H4 (cell line): ENCODE measurements around the gene GPHN. TPM values are rescaled to one million over a fixed set of nuclear protein-coding genes. Genes with fewer than 3 reads are reported as not detected.

Source experiments
- DNase-seq: peaks from one replicate; pipeline ENCODE4 v3.0.0-alpha.2; 2015; ENCODE audit warnings: low spot score
- total RNA-seq: library from RNA; depleted of rRNA; stranded (reverse); fragments of >200 nt; shearing (Covaris generic); gene quantifications from 2 replicates; pipeline ENCODE4 v1.2.3, GENCODE V29; 2014

The GPHN gene
- total RNA-seq, 1 experiment from 2014 or later = 11.6 TPM

DNA sequence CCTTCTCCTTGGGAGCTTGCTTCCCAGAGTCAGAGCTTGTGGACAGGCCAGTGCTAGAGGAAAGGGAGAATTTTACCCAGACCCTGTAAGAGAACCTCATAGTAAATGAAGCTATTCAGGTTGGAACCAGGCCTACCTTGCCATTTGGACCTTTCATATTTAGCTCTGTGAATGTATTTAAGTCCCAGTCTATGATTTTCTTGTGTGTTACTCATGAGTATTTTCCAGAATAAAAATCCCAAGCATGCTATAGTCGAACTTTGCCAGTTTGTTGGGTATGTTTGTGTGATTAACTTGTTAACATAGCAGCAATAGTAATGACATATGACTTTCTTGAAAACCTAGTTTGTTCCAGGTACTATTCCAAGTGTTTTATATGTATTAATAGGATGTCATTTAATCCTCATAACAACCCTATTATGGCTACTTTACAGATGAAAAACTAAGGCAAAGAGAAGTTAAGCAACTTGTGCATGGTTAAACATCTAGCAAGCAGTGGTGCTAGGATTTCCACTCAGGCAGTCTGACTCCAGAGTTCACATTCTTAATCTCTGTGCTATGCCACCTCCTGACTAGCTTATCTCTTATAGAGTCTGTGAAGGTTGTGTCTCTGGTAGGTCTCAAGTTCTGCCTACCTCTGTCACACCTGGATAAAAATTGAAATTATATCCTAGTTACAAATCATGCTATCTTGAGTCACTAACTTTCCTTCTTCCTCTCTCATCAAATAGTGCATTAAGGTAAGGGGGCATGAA, 633.4 kb downstream of the GPHN start:
- no peak for DNase-seq

DNA sequence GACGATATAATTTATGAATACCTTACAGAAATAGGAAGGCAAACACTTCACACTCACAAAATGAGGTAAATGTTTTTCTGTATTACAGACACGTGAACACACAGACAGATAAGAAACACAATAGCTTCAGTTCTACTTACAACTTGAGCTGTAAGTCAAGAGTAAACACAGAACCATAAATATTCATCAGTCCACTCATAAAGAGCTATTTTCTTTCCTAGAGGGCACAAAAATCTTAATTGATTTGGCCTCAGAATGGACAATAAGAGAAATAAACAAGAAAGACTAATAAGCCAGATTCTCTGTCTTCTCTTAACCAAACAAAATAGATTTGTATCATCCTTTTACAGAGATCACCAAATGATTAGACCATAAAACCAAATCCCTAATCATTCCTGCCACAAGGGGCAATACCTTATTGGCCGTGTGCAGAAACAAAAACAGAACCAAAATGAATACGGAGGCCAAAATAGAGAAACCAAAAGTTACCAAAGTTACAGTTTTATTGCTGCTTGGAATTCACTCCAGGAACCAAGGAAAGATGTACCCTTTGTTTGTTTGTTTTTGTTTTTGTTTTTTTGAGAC, 643.2 kb downstream of the GPHN start:
- DNase-seq = no peak

DNA sequence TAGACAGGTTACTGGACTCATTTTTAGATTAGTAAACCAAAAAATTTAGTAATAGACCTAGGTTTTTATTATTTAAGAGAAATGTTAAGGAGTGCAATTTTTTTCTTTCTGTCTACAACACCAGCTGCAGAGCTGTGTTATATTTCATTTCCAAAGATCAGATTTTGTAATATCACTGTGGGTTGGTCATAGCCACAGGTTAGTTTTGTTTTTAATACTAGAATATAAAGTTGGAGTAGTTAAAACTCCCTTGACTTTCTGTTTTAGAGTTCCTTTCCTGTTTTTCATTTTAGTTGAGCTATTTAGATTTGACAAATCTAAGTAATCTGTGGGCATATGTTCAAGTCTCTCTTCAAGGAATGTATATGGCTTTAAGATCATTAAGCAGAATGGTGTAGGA, 650.6 kb downstream of the GPHN start:
- DNase-seq = no peak

DNA sequence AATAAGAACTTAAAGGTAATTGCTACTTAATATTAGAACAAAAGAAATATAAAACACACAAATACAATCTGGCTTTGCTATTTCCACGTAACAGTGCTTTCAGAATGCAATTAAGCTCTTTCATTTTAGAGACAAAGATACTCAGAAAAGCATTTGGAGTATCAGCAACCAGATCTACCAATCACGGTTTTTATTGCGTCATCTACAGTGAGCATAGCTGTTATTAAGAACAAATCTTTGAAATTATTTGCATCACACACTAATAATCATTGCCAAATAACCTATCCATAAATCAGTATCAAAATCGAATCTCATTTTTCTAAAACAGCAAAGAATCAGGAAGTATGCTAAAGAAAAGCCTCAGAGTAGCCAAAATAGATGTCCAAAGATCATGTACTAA, 654.4 kb downstream of the GPHN start:
- no peak for DNase-seq

DNA sequence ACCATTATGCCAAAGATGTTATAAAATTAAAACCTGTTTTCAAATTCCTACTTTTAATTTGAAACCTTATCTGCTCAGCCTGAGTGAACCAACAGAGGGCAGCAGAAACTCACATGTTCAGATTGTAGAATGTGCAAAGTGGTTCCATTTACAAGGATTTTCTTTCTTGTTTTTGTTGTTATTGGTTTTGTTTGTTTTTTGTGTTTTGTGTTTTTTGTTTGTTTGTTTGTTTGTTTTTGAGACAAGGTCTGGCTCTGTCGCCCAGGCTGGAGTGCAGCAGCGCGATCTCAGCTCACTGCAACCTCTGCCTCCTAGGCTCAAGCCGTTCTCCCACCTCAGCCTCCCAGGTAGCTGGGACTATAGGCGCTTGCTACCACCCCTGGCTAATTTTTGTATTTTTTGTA, 658.5 kb downstream of the GPHN start:
- peak; percentile 36 for DNase-seq

DNA sequence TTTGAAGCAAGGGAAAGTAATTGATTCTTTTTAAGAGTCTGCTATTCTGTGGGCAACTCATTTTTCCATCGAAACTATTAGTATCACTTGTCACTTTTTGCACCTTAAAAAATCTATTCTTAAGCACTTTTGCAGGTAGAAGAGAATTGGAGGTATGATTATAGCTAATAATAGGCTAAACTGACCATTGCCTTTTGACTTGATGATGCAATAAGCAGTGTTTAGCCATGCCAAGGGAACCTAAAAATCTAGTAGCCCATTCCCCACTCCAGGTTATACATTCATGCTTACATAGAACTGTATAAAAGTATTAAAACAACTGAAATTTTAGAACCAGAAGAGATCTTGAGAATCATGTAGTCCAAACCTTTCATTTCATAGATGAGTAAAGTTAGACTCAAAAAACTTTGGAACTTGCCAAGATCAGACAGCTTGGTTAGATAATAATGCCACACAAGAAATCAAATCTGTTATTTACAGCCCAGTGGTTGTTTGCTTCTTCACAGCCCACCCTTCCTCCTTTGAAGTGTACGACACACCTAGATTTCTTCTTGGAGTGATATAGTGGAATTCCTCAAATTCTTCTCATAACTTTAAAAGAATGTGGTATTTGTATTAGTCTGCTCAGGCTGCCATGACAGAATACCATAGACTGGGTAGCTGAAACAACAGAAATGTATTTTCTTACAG, 659.6 kb downstream of the GPHN start:
- DNase-seq = no peak

DNA sequence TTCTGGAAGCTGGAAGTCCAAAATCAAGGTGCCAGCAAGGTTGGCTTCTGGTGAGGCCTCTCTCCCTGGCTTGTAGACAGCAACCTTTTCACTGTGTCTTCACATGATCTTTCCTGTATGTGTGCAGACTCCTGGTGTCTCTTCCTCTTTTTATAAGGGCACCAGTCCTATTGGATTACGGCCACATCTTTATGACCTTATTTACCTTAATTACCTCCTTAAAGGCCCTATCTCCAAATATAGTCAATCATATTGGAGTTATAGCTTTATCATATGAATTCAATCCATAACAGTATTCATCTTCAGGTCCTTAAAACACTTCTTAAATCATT, 660.1 kb downstream of the GPHN start:
- DNase-seq = no peak

DNA sequence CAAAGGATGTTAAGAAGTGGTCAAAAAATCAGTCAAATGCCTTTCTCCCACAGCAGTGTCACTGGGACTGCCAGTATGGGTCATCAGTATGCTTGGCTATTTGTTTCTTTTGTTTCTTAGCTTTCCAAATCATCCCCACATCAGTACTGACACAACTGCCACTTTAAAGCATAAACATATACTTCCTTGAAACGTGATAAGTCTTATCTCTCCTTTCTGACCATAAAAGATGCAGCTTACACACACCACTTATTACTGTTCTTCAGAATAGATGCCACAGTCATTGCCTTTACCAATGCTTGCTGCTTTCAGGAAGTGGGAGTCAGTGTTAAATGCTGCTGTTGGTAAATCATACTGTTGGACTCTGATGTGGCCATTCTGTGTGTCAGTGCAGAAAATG, 662.7 kb downstream of the GPHN start:
- DNase-seq = peak; percentile 39

DNA sequence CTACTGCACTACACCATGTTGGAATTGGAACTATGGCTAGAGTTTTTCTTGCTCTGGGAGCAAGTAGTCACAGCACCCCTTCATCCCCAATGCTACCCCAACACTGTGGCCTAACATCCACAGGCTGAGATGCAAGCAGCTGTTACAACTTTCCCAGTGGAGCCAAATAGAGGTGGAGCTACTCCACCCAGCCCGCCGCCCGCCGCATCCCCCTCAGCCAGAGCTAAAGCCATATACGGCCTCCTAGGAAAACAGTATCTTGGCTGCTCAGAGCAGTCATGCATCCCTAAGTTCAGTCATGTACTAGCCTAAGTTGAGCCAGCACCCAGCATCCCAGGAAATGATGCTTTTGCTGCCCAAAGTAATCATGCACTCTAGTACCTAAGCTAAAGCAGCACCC, 664.1 kb downstream of the GPHN start:
- DNase-seq = no peak

DNA sequence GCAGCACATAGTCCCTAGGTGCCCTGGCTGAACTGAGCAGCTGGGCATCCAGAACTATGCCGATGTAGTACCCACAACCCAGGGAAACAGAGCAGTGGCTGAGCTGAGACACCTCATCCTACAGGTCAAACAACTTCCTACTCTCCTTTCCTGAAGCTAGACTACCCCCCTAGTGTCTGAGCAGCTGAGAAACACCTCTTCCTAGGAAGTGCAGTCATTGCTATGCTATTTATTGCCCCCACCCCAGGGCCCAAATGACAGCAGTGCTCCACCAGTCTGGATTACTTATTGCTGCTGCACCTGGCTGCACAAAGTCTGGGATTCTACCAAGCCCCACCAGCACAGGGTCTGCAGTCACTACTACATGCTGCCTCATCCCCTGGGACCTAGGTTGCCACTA, 664.6 kb downstream of the GPHN start:
- no peak for DNase-seq

DNA sequence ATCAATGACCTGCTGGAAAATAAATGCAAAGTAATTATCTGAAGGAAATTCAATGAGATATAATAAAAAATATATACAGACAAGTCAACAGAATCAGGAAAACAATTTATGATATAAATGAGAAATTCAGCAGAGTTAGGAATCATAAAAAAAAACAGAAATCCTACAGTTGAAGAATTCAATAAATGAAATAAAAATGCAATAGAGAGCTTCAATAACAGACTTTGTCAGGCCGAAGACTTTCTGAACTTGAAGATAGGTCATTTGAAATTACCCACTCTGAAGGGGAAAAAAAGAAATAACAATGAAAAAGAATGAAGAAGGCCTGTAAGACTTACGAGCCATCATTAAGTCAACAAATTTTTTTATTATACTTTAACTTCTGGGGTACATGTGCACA, 665.8 kb downstream of the GPHN start:
- no peak for DNase-seq

DNA sequence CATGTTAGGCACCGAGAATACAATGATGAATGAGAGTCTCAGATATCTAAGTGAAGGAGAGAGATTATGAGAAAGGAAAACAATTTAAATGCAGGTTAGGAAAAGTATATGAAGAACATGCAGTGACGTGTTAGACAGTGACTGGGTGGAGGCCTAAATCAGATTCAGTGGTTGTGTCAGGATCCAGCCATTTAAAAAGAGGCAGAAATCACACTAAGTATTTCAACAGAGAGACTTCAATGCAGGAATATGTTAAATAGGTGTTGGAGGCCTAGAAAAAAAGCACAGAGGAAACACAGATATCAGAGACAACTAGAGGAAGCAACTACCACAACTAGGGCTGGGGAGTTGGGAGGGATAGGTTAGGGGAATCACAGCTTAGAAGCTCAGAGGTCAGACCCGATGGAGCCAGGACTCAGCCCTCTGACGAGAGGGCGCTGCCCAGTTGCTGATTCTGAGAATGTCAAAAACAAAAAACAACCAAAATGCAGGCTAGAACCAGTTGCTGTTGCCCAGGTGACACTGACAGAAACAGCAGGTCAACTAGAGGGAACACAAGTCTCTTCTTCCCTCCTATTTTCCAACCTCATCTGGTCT, 678.3 kb downstream of the GPHN start:
- no peak for DNase-seq

DNA sequence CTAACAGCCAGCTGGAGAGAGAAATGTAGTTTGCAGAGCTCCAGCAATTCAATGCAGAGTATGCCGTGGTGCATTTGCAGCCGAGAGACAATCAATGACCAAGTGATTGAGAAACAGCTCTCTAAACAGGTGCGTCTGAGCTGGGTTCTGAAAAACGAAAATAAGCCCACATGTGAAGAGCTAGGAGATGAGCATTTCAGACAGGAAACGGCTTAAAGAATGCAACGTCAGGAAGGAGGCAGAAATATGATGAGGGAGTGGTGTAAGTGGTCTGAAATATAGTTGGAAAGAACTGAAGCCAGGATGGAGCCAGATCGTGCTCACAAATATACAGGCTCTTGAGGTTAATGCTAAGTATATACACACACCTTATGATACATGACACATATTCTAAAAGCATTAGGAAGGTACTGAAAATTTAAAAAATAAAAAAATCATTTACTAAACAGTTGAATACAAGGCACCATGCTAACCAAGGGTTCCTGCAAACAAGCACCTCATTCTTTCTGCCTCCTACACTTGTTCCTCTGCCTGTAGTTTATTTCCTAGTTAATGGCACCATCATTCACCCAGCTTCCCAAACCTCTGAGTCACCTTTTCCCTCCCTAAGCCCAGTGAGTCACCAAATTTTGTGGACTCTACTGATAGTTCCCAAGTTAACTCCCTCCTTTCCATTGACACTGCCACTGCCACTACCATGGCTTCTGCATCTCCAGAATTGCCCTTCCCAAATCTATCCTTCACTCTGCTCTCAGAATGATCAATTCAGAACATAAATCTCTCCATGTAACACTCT, 679.0 kb downstream of the GPHN start:
- peak; percentile 80 for DNase-seq

DNA sequence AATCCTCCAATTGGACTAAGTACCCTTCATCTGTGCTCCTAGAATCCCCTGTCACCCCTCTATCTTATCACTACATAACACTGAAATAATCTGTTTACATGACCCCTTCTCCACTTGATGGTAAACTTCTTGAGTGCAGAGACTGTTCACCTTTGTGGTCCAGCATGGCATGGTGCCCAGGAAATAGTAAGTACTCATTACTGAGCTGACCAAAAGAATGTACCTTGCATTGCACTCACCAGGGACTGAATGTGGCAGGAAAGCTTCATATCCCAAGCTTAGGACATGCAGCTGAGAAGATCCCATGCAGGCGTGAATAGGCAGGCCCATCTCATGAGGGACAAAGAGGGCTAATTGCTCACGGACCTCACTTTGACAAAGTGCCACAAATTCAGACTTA, 679.9 kb downstream of the GPHN start:
- peak; percentile 84 for DNase-seq

DNA sequence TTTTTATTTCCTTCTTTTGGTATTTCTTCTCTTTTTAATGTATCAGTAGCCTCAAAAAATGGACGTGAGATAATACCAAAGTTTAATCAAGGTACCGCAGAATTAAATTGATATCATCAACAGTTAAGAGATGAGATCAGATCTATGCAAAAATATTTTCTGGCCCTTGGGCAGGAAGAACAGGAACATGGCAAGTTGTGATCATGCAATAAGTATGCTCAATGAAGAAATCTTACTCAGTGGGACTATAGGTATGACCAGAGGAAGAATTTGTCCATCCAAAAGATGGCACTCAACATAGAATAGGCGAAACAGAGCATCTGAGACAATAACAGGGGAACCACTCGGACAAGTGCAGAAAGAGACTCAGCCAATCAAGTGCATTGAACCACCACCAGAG, 680.4 kb downstream of the GPHN start:
- no peak for DNase-seq

DNA sequence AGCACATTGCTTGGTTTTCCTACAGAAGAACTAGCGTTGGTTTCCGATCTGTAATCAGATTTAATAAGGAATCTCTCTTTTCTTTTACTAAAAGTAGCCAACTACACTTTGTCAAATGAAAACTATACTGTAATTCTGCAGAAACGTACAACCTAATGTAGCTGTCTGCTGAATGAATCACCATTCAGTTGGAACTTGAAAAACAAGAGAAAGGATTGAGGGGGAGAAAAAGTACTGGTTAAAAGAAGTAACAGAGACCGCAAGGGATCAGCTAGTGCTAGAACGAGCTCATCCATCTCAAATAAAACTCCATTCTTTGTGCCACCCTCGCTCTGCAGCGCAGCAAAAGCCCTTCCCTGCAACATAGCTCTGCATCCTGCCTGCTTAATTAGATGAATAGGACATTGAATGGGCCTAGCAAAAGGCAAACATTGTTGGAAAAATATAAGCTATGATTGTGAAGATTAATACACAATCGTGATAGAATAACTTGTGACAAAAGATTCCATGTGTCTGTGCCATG, 683.9 kb downstream of the GPHN start:
- DNase-seq = no peak

DNA sequence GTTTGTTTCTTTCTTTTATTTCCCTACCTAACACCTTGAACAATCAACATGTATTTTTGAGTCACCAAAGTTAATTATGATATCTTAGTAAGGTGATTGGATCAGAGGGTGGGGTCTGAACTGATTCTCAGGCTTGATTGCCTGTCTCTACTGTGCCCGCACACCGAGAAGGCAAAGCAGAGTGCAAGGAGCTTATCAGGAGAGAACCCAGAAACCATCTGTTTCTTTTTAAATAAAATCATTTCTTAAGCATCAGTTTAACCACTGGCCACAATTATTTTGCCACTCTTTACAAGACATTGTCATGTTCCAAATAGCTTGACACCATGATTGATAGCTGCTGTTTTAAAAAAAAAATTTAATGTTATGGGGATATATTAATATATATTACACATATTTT, 684.4 kb downstream of the GPHN start:
- no peak for DNase-seq

DNA sequence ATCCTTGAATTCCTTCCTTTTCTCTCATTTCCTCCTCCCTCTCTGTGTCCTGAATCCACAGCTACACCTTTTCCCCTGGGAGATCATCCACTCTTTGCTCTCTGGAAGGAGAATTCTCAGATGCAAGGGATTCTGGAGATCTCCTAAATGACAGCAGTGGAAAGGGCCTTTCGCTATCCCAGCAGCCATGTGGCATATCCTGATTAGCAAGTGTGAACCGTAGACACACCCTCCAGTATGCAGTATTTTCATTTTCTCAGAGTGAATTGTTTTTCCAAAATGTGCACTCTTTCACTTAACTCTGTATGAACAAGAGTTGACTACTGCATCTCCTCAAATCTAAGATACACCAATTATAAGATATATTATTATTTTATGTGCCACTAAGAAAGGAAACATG, 687.3 kb downstream of the GPHN start:
- no peak for DNase-seq

DNA sequence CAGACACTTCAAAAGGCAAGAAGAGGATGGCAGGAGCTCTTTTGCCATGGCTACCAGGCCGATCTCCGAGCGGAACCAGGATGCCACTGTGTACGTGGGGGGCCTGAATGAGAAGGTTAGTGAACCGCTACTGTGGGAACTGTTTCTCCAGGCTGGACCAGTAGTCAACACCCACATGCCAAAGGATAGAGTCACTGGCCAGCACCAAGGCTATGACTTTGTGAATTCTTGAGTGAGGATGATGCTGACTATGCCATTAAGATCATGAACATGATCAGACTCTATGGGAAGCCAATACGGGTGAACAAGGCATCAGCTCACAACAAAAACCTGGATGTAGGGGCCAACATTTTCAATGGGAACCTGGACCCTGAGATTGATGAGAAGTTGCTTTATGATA, 691.1 kb downstream of the GPHN start:
- DNase-seq = no peak

DNA sequence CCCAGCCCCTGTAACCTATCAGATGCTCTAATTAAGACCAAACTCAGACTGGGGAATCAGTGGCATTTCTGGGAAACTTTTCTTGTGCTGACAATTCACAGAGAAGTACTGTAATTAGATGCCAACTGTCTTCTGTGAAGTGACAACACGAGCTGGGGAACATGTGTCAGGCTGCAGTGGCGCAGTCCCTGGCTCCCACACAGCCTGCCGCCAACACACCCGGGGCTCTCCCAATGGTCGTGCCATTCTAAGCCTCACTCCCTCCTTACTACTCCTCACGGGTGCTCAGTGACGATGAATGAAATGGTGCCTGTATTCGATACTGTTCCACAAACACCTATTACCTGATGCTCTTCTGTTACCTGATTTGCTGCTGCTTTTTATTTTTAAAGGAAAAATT, 699.9 kb downstream of the GPHN start:
- DNase-seq = no peak

DNA sequence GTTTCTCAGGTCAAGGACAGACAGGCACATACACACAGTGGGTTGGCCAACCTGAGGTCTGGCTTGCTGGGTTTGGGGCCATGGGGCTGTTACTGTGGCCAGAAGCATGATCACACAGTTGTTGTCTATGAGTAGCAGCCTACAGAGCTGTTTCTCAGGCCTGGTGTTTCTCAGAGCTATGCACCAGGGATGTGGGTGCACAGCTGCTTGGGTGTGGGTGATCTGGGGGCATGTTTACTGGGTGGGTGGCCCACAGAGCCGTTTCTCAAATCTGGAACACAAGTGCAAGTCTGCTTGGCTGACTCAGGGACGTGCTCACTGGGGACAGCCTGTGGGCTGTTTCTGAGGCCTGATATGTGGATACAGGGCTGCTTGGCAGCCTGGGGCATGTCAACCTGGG, 710.2 kb downstream of the GPHN start:
- no peak for DNase-seq
